Lung microvascular endothelial cell (primary cell): Measurements from ENCODE around the gene CD9. TPM values are rescaled to one million over a fixed set of nuclear protein-coding genes. Genes with fewer than 3 reads are reported as not detected.

Experiments used
- DNase-seq, 2 donors: peaks; one replicate each; pipeline versions ENCODE4 v3.0.0 to v3.0.0-alpha.2; 2010; ENCODE audit warnings: low read depth in 2 of 2
- total RNA-seq: library from RNA; depleted of rRNA; stranded (reverse); fragments of >200 nt; gene quantifications from 2 replicates; pipeline ENCODE4 v1.2.1, GENCODE V29; 2014

The CD9 gene
- total RNA-seq, 1 donor from 2014 or later: 1,196 TPM

- peak in 1 of 2 donors; percentile 94 for DNase-seq
Measured at GRCh38 chr12:6274231-6275221, 74.3 kb downstream of the CD9 start.

GRCh38 chr12:6275928-6276887, 76.0 kb downstream of the CD9 start:
- no peak for DNase-seq

DNA sequence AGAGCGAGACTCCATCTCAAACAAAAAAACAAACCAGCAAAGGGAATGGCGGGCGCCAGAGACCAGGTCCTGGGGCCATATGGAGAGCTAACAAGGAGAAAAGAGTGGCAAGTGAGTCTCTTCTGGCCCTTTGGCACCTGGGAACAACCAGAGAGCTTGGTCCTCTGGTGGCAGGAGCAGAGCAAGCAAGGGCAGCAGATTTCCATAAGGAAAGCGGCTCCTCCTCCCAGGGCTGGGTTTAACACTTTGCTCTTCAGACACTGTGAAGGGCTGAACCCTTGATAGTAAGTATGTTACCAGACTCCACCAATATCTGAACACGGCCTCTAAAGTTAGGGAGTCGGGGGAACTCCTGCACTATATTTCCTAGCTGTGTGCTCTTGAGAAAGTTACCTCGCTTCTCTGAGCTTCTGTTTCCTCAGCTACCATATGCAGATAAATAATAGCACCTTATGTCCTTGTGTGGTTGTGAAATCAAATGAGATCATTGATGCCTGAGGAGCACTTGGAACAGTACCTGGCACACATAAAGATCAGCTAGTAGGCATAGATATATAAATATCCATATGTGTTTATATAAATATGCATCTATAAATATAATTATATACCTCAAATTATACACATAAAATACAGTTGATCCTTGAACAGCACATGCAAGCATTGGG, 76.9 kb downstream of the CD9 start:
- DNase-seq: peak in 1 of 2 donors; percentile 47

- DNase-seq: no peak
Measured at GRCh38 chr12:6277982-6278438, 77.8 kb downstream of the CD9 start.

GRCh38 chr12:6278439-6279255, 78.4 kb downstream of the CD9 start:
- DNase-seq: peak; percentile 91 to 93

- DNase-seq: no peak
Measured at GRCh38 chr12:6279256-6279628, 79.0 kb downstream of the CD9 start.

DNA sequence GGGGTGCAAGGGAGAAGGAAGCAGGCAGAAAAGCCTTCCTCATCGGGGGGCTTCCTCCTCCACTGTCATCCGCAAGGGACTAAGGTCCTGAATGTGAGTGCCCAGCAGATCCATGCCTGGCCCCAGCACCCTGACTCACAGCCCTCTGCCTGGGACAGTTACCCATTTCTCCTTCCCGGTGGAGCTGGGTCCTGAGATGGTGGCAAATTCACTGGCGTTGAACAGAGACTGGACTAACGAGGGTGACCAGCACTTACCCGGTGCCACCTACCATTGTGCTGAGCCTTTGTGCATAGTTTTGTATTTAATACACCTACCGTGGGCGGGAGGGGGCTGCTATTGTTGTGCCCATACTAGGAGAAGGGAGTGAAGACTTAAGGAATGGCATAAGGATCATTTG, 79.4 kb downstream of the CD9 start:
- DNase-seq: no peak

DNA sequence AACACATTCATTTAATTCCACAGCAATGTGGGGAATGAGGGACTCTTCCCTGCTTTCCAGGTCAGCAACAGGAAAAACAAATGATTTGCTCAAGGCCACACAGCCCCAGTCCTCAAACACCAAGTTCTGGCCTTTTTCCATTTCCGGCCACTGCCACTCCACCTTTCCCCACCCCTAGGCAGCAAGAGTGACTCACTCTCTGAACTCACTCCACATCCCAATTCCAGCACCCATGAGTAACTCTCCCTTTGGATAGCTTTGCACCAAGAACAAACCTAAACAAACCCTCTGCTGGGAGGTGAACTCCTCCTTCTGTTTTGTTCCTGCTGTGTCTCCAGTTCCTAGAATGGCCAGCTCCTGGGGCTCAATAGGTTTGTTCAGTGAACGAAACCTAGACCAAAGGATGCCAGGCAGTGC, 79.9 kb downstream of the CD9 start:
- peak; percentile 76 to 86 for DNase-seq

- DNase-seq: no peak
Measured at GRCh38 chr12:6280672-6281071, 80.5 kb downstream of the CD9 start.

GRCh38 chr12:6281081-6281809, 81.0 kb downstream of the CD9 start:
- no peak for DNase-seq

GRCh38 chr12:6282453-6282840, 82.2 kb downstream of the CD9 start:
- DNase-seq: no peak

DNA sequence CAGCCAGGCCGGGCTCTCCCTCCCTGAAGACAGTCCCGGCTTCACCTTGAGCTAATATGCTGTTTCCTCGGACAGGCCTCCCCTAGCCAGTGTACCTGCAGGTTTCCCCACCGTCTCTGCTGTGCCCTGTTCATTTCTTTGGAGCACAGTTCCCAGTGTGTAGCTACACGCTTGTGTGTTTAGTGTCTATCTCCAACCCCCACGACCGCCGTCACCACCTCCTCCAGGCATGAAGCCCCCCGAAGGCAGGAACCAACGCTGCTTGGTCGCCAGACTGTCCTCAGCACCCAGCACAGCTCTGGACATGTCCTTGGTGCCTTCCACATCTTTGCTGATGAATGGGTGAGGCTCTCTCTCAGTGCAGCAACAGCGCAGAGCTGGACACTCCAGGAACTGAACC, 84.1 kb downstream of the CD9 start:
- no peak for DNase-seq

DNA sequence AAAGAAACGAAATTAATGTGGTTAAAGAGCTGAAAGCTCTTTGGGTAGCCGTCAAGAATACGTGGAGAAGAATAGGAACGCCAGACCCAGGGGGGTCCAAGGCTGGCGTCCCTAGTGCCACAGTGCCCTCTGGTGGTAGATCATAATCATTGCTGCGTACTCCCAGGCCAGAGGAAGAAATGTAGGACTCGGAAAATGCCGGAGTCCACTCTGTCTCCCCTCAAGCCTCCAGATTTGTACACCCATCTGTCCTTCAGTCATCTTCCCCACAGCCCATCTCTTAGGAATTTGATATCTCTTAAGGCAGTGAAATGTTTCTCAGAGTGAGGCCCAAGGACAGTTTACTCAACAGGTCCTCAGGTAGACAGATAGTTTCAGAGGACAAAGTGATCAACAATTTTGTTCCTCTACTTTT, 84.9 kb downstream of the CD9 start:
- DNase-seq: peak; percentile 82

DNA sequence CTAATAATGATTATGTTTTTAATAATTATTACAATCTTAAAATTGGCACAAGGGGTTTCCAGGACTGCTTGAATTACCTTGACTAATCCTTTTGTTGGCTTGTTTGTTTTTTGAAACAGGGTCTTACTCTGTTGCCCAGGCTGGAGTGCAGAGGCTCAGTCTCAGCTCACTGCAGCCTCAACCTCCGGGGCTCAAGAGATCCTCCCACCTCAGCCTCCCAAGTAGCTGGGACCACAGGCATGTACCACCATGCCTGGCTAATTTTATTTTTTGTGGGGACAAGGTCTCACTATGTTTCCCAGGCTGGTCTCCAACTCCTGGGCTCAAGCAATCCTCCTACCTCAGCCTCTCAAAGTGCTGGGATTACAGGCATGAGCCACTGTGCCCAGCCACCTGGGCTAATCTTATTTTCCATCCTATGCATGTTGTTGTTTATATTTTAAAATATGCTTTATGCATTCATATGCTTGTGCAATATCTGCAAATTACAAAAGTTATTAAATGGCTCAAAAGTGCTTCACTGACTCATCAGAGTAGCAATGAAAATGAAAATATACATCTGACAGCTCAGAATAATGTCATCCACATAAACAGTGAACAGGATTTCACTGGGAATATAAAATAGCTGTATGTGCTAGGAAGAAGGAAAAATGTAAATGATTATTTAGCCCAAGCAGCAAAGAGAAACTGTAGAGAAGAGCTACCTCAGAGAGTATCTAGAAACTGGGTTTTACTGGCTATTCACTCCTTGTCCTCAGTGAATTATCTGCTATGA, 85.5 kb downstream of the CD9 start:
- peak in 1 of 2 donors; percentile 34 for DNase-seq

Other genes with a start within 250 kb of the CD9 start
- 496 and 1,530 TPM in 2 replicates for gene VWF, start 75.7 kb upstream of the CD9 start, total RNA-seq
- gene PLEKHG6, start 110.3 kb downstream of the CD9 start, total RNA-seq: not detected in 2 replicates
- 37.5 and 55.6 TPM in 2 replicates for gene TNFRSF1A, start 141.7 kb downstream of the CD9 start, total RNA-seq
- 0.20 and 0.22 TPM in 2 replicates for gene SCNN1A, start 175.2 kb downstream of the CD9 start, total RNA-seq
- 29.9 and 49.2 TPM in 2 replicates for gene LTBR, start 183.8 kb downstream of the CD9 start, total RNA-seq
- gene CD27, start 244.6 kb downstream of the CD9 start, total RNA-seq: not detected in 2 replicates